NOMO-1 treated with DMSO at 0.1 percent for 48 hours (cell line): Measurements from ENCODE around the gene MRPL49.
"Not testable (repeated sequence)": the region's sequence is repeated elsewhere in the genome, so short reads cannot be mapped to it uniquely, and the experiment has no call there.

ENCODE experiments used
- DNase-seq: peaks from one replicate; lab custom pipeline; 2025; ENCODE audit not compliant: unreplicated experiment; lab: John Stamatoyannopoulos, UW

The MRPL49 gene

DNA sequence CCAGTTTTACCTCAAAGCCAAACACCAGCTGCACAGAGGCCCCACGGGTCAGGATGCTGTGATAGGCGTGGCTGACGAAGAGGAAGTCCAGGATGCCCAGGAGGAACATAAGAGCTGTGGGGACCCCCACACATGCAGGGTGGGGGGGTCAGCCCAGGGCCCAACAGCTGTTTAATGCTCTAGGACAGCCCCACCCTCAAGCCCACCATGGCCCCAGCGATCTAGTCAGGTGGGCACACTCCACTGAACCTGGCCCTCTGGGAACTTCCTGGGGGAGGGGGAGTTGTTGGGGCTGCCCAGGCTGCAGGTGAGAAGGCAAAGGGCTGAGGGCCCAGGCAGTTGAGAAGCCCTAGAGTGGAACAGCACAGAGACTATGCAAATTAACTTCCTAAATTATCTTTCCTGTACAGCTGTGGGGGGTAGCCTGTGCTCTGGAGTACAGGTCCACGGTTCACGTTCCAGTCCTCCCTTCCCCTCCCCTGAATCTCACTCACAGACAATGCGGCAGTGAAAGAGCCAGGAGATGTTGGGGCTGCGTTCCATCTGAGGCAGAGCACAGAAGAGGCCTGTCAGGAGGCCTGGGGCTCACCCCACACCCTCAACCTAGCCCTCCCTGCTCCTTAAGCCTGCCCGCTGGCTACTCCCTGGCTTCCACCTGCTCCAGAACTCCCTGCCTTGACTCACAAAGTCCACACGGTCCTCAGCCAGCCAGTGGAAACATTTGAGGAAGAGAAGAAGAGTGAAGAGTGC lies 10.3 kb downstream of the MRPL49 start:
- DNase-seq, result no peak

DNA sequence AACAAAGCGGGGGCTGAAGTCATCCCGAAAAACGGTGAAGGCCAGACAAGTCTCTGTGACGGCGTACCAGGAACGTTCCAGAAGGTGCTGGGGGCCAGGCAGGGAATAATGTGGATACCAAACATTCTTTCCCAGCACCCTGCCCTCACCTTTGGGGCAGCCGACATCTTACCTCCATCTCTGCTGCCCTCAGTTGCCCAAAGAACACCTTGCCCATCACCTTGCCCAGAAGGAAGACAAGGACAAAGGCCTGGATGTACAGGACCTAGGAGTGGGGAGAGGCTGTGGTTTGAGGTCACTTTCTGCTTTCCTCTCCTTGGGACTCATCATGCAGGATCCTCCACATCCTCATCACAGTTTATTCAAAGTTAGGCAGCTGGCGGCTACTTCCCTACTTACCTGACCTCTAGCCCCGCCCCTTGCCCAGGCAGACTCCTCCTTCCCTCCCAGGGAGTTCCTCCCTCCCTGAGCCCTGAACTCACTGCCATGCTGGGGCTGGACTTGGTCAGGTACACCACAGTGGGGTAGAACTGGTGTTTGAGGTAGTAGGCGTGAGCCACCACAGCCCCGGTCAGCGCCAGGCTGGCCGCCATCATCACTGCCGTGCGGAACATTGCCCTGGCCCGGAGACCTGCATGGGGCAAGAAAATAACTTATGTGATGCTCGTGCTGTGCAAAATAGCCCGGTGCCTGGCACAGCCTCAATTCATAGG lies 11.0 kb downstream of the MRPL49 start:
- DNase-seq, result peak; percentile 68

DNA sequence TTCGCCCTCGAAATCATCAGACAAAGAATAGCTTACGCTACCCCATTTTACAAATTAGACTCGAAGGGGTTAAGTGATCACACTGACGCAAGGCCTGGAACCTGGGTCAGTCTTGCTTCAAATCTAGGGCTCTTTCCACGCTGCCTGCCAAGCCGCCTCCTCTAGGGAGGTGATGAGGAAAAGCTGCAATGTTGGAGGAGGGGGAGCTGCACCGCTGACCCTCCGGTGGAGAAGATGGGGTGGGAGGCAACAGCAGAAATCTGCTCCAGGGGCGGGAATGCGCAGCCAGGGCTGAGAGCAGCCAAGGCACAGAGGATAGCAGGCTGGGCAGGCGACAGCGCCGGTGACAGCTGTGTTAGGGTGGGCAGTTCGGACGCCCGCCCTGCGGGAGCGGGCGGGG lies 11.6 kb downstream of the MRPL49 start:
- no peak for DNase-seq

DNA sequence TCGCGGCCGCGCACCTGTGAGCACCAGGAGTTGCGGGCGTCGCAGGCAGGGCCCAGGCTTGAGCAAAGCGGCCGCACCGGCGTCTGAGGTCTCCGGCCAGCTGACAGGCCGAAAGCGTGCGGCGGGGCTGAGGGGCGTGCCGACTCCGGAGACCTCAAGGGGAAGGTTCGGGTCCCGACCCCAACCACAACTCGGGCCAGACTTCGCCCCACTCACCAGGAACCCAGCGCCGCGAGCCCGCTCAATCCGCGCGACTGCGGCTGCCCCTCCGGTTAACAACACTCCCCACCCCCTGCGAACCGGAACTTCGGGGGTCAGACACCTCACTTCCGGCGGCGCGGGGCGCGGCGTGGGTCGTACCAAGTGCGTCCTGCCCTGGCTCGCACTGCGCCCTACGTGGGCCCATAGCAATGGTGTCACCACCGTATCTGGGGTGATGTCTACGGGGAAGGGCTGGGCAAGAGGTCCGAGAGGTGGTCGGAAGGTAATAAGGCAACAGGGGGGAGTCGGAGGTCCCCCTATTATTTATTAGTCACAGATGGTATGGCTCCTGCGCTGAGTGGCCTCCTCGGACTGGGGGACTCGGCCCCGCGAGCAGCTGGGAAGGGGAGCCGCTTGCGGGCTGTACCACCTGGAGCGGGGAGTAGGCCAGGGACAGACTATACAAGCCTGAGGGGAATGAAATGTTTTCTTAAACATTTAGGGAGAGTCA lies 12.3 kb downstream of the MRPL49 start, which contains the start of gene SYVN1:
TSS of gene SYVN1 (minus strand) at position 280 of the 712 bp plus-strand sequence. CDS start 918 bp downstream, outside the sequence.
- peak; percentile 83 for DNase-seq

DNA sequence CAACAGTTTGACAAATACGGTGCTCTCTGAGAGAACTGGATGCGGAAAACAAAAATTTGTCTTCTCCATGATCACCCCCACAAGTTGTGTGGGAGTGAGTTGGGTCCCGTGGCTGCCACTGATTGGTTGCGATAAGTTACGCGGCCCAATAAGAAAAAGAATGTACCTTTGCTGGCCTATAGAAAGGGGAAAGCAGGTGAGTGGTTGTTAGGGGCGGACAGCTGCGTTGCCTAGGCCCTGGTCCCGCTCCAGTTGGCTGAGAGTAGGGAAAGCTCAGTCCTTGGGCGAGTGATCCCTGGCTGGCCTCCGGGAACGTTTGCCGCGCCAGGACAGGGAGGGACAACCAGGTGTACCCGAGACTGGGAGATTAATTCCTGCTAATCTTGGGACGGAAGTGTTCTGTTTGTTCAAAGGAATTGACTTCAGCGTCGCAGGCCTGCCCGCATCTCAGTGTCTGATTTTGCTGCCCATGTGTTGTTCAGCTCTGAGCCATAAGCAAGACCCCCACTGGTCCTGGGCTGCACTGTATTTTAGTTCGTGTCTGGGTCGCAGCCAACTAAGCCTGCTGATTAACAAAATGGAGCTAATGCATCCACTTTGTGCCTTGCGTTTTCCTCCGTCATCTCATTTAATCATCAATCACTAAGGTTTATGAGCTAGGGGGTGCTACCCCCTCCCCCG lies 13.0 kb downstream of the MRPL49 start:
- DNase-seq, result peak; percentile 96

DNA sequence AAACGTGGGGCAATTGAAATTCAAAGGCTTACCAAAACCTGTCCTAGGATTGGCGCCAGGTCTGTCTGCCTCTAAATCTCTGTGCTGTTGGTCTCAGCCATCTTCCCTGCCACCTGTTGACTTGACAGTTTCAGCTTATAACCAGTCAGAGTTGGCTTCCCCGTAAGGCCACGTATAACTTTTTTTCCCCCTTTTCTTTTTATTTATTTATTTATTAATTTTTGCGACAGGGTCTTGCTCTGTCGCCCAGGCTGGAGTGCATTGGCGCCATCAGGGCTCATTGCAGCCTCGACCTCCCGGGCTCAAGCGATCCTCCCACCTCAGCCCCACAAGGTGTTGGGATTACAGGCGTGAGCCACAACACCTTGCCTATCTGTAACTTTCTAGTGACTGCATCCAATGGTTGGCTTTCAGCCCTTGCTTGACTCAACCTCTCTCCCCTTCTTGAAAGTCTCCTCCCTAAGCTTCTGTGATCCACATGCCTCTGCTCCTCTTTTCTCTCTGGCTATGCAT lies 13.6 kb downstream of the MRPL49 start:
- DNase-seq, result no peak

DNA sequence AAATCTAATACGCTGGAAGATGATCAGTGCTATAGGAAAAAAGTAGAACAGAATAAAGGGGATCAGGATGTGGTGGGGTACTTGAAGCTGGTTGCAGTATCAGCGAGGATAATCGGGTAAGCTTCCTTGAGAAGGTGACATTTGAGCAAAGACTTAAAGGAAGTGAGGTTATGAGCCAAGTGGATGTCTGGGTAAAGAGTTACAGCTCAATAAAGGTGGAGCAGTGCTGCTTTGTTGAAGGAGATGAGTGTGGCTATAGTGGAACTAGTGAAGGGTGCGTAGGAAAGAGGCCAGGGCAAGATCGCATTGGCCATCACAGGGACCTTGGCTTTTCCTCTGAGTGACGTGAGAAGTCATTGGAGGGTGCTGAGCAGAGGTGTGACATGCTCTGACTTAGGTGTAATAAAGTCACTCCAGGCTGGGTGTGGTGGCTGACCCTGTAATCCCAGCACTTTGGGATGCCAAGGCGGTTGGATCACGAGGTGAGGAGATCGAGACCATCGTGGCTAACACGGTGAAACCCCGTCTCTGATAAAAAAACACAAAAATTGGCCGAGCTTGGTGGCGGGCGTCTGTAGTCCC lies 14.5 kb downstream of the MRPL49 start:
- no peak for DNase-seq

DNA sequence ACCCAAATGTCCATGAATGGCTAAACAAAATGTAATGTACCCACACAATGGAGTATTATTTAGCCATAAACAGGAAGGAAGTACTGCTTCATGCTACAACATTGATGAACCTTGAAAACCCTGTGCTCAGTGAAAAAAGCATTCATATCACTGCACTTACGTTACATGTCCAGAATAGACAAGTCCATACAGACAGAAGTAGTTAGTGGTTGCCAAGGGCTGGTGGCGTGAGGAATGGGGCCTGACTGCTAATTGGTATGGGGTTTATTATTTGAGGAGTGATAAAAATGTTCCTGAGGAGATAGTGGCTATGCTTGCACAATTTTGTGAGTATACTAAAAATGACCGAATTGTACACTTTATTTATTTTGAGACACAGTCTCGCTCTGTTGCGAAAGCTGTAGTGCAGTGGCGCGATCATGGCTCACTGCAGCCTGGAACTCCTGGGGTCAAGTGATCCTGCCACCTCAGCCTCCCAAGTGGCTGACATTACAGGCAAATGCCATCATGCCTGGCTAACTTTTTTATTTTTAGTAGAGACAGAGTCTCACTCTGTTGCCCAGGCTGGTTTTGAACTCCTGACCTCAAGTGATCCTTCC lies 19.9 kb downstream of the MRPL49 start:
- peak; percentile 17 for DNase-seq

DNA sequence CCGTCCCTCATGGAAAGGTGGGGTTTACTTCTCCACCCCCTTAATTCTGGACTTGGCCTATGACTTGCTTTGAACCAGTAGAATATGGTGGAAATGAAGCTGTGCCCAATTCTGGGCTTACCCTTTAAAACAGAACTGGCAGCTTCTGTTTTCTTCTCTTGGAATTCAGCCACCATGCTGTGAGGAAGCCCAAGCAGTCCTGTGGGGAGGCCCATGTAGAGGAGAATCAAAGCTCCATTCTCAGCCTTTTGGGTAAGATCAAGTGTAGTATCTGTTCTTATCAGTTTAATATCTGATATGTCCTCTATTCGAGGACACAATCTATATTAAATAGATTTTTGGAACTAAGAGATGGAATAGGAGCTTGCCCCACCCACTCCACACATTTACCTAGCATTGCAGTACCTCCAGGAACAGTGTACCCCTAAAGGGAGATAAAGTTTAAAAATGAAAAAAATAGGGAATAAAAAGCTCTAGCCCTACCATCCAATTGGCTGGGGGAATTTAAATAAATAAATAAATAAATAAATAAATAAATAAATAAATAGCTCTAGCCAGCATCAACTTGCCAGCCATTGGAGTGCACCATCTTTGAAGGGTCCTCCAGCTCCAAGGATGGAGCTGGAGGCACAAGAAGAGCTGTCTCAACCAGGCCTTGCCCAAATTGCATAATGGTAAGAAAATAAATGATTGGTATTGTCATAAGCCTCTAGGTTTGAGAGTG lies 25.4 kb downstream of the MRPL49 start:
- DNase-seq, result no peak

DNA sequence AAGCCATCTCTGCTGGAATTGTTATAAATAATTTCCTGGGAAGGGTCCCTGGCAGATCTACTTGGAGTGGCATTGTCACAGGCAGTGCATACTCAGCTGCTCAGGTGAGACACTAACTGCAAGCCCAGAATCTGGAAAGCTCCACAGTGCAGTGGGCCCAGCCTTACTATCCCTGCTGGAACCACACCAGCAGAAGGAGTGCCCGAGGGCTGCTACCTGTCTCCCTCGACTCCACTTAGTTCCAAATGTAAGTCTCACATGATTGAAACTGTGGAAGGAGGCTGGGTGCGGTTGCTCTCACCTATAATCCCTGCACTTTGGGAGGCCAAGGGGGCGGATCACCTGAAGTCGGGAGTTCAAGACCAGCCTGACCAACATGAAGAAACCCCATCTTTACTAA lies 26.5 kb downstream of the MRPL49 start:
- DNase-seq, result no peak

DNA sequence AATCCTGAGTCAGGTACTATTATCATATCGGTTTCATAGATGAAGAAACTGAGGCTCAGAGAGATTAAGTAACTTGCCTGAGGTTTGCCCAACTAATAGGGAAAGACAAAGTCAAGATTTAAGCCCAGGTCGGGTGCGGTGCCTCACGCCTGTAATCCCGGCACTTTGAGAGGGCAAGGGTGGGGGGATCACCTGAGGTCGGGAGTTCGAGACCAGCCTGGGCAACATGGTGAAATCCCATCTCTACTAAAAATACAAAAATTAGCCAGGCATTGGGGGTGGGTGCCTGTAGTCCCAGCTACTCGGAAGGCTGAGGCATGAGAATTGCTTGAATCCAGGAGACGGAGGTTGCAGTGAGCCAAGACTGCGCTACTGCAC lies 28.0 kb downstream of the MRPL49 start:
- DNase-seq, result not testable (repeated sequence)

DNA sequence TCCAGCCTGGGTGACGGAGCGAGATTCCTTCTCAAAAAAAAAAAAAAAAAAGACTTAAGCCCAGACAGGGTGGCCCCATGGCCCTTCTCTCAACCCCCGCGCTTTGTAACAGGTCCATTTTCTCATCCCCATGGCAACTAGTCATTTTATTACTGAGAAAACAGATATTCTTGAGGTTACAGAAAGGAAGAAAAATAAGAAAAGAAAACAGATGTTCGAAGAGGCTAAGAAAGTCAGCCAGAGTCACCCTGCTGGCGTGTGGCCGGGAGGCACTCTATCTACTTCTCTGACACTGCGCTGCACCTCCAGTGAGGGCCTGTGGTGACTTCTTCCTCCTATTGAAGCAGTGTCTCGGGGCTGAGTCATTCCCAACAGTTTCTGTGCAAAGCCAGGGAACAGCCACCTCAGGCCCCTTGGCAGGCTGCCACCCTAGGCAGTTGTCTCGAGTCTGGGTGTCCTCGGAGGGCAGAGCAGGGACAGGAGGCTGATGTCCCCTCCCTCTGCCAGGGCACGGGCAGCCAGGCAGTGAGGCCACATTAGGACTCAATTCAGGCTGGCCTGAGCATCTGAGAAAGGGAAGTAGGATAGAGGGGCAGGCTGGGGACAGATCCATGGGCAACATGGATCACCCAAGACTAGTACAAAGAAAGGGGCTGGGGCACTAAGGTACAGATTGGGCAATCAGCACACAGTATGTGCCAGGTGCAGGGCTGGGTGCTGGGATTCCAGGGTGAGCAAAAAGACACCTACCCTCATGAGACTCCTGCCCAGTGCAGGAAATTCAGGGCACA lies 28.6 kb downstream of the MRPL49 start:
- DNase-seq, result peak; percentile 87

DNA sequence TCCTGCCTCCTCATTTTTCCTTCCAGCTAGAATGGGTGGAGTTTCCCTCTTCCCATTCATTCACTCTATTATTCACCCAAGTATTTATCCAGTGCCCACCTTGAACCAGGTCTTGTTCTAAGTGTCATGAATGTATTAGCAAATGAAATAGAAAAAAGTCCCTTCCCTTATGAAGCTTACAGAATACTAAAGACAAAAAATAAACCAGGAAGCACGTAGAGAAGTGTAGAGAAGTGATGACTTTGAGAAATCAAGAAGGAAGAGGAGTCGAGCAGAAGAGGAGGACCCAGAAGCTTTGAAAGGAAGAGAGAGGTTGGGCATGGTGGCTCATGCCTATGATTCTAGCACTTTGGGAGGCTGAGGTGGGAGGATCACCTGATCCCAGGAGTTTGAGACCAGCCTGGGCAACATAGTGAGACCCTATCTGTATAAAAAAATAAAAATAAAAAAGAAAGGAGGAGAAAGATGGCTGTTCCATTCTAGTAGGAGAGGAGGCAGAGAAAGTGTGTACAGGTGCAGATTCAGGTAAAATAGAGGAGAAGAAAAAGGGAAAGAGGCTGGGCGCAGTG lies 29.3 kb downstream of the MRPL49 start:
- DNase-seq, result peak; percentile 33

DNA sequence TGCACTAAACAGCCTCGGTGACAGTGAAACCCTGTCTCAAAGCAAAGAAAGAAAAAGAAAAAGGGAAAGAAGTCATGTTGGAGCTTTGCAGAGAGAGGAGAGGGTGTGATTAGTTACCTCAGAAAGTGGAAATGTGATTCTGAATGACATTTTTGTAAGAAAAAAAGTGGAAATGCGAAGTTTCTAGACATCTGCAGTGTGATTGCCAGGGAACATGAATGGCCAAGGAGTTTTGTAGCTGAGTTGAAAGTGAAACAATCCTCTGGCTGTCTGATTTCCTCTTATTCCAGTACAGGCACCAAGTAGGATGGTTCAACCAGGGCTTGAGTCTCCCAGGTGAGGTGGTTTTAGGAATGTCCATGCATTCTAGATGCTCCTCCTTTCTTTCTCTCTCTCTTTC lies 30.0 kb downstream of the MRPL49 start:
- DNase-seq, result peak; percentile 22

DNA sequence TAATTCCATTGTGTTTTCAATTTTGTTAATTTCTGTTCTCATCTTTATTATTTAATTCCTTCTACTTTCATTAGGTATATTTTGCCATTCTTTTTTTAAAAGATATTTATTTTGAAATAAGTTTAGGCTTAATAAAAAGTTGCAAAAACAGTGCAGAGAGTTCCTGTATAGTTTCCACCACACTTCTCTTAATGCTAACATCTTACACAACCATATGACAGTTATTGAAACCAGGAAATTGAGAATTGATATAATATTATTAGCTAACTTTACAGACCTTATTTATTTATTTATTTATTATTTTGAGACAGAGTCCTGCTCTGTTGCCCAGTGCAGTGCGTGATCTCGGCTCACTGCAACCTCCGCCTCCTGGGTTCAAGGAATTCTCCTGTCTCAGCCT lies 34.1 kb downstream of the MRPL49 start:
- peak; percentile 22 for DNase-seq

DNA sequence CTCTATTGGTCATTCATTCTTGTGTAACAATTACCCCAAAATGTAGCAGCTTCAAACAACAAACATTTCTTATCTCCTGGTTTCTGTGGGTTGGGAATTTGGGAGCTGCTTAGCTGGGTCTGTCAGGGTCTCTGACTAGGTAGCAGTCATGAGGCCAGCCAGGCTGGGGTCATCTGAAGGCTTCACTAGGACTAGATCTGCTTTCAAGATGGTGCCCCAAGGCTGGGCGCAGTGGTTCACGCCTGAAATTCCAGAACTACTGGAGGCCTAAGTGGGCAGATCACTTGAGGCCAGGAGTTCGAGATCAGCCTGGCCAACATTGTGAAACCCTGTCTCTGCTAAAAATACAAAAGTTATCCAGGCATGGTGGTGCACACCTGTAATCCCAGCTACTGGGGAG lies 34.8 kb downstream of the MRPL49 start:
- no peak for DNase-seq

DNA sequence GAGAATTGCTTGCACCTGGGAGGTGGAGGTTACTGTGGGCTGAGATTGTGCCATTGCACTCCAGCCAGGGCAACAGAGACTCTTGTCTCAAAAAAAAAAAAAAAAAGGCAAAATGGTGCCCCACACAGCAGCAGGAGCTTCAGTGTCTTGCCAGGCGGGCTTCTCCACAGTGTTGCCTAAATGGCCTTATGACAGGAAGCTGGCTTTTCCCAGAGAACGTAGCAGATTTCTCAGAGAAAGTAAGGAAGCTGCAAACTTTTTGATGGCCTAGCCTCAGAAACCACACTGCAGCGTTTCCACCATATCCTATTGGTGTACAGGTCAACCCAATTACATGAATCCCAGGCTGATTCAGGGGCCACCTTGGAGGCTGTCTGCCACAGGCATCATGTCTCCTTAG lies 35.2 kb downstream of the MRPL49 start:
- DNase-seq, result no peak

DNA sequence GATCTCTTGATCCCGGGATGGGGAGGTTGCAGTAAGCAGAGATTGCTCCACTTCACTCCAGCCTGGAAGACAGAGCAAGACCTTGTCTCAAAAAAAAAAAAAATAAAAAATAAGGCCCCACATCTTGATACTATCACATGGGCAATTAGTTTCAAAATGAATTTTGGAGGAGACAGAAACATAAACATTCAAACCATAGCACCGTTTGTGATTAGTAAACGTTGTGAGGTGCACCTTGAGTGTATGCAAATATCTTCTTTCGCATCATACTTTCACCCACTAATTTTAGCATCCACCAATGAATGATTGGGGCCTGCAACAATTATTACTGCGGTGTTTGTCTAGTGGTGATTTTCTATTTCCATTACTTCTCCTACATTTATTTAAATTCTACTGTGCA lies 36.9 kb downstream of the MRPL49 start:
- DNase-seq, result no peak

DNA sequence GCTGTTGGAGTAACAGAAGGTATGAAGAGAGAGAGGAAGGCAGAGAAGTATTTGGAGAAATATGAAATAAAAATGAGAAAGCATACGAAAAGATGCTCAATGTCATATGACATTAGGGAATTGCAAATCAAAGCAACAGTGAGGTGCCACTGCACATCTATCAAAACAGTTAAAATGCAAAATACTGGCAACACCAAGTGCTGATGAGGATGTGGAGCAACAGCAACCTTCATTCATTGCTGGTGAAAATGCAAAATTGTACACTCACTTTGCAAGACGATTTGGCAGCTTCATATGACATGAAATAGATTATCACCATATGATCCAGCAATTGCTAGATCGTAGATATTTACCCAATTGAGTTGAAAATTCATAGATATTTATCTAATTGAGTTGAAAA lies 38.5 kb downstream of the MRPL49 start:
- no peak for DNase-seq
